ENCODE results near the gene LINS1. TPM values are rescaled to one million over a fixed set of nuclear protein-coding genes. Genes with fewer than 3 reads are reported as not detected.

The LINS1 gene
- polyA plus RNA-seq, 2 of the 4 experiments (the other 2 are of a cell fraction): 10.0 to 24.6 TPM

GRCh38 chr15:100633763-100634075, 31.7 kb upstream of the LINS1 start:
- Histone ChIP-seq H3K4me1 (no peaks in the 10 kb centered on the region), H3K4me3 (no peak overlapping the region), H3K27ac (no peak overlapping the region), H3K4me2 (no peak overlapping the region), H3K9me3 (no peaks in the 10 kb centered on the region)
- ChIA-PET POLR2A (no interaction called here), CTCF (interaction anchor here (1.2 to 4.8 kb wide), 3 partner anchors 18 to 374 kb away, joined by 3 to 35 read pairs (median 6); no protein-coding TSS in a partner anchor)
- FAIRE-seq: no peak
- DNase-seq (ENCODE audit: low read depth in 1 of 2, low spot score in 1 of 2): no peak
- WGBS (ENCODE audit: missing lambda C conversion rate): 84% methylated on average over 1 of the region's 1 CpG
- TF ChIP-seq HOXA7 (CRISPR knock-in tag; IDR thresholded peaks at IDR 0.05) (no peak), RNF2 (IDR thresholded peaks at IDR 0.05; ENCODE audit: borderline replicate concordance, low read depth) (no peak), SREBF2 (IDR thresholded peaks at IDR 0.05) (no peak), CHD2 (IDR thresholded peaks at IDR 0.05; ENCODE audit: low read length, partially characterized antibody) (no peak), SMC3 (IDR thresholded peaks at IDR 0.05) (no peak), PHF8 (IDR thresholded peaks at IDR 0.05; ENCODE audit: borderline replicate concordance, low read depth) (no peak)
- no peak for ATAC-seq

DNA sequence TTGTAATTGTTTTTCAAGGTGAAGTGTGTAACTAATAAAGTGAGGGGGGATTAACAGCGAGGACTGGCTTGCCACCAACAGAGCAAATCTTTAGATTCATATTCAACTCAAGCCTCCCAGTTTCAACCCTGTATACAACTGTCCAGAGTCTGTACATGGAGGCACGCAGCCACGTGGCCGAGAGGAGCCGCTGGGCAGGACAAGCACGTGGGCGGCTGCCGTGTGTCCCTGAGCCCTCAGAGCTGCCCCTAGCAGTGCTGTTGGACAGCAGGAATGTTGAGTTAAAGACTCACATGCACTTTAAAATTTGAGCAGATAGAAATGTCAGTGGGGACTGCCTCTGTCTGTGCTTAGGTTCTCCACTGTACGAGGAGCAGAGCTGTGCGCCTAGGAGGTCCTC, 29.8 kb upstream of the LINS1 start:
- no peak for DNase-seq (ENCODE audit: low read depth in 1 of 2, low spot score in 1 of 2)
- Histone ChIP-seq H3K4me2 (no peak overlapping the region), H3K27ac (no peak overlapping the region), H3K4me1 (no peaks in the 10 kb centered on the region), H3K9me3 (no peaks in the 10 kb centered on the region), H3K4me3 (no peak overlapping the region)
- WGBS (ENCODE audit: missing lambda C conversion rate): 96% methylated on average over 10 of the region's 10 CpGs
- TF ChIP-seq ELK1 (IDR thresholded peaks at IDR 0.05; ENCODE audit: low read depth, low read length): no peak
- POLR2A ChIA-PET: no interaction called here
- no peak for FAIRE-seq
- CTCF ChIA-PET: interaction anchor here (0.7 to 4.6 kb wide), 9 partner anchors 22 to 379 kb away, joined by 3 to 19 read pairs (median 4); no protein-coding TSS in a partner anchor
- no peak for ATAC-seq

DNA sequence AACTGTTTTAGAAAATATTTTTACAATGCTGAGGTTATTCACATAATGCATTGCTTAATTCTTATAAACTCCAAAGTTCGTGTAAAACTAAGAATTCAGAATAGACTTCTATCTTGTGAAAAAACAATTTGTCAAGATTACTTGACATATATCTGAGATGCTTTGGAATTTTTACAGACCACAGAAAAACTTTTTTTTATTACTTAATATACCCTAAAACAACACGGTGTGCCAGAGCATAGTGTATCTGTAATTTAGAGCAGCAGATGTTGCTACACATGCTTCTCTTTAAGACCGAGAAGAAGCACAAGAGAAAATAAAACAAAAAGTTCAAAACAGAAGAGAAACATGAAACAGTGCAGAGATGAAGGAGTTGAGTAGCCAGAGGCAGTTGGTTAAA, 26.8 kb upstream of the LINS1 start:
- no peak for DNase-seq (ENCODE audit: low read depth in 1 of 2, low spot score in 1 of 2)
- Histone ChIP-seq H3K4me3 (no peak overlapping the region), H3K27ac (no peak overlapping the region), H3K9me3 (no peaks in the 10 kb centered on the region), H3K4me2 (no peak overlapping the region), H3K4me1 (no peaks in the 10 kb centered on the region)
- 54% methylated on average over 3 of the region's 3 CpGs for WGBS (ENCODE audit: missing lambda C conversion rate)
- FAIRE-seq: no peak
- POLR2A ChIA-PET: no interaction called here
- no peak for TF ChIP-seq GATA3 (IDR thresholded peaks at IDR 0.05; ENCODE audit: borderline replicate concordance)
- TF ChIP-seq, protein P1, sequence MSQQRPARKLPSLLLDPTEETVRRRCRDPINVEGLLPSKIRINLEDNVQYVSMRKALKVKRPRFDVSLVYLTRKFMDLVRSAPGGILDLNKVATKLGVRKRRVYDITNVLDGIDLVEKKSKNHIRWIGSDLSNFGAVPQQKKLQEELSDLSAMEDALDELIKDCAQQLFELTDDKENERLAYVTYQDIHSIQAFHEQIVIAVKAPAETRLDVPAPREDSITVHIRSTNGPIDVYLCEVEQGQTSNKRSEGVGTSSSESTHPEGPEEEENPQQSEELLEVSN (IDR thresholded peaks at IDR 0.05; ENCODE audit: borderline replicate concordance, low read depth): no peak
- no peak for TF ChIP-seq HOXB5 (CRISPR knock-in tag; IDR thresholded peaks at IDR 0.05)
- no peak for TF ChIP-seq KDM5A (IDR thresholded peaks at IDR 0.05)
- TF ChIP-seq, protein P2, sequence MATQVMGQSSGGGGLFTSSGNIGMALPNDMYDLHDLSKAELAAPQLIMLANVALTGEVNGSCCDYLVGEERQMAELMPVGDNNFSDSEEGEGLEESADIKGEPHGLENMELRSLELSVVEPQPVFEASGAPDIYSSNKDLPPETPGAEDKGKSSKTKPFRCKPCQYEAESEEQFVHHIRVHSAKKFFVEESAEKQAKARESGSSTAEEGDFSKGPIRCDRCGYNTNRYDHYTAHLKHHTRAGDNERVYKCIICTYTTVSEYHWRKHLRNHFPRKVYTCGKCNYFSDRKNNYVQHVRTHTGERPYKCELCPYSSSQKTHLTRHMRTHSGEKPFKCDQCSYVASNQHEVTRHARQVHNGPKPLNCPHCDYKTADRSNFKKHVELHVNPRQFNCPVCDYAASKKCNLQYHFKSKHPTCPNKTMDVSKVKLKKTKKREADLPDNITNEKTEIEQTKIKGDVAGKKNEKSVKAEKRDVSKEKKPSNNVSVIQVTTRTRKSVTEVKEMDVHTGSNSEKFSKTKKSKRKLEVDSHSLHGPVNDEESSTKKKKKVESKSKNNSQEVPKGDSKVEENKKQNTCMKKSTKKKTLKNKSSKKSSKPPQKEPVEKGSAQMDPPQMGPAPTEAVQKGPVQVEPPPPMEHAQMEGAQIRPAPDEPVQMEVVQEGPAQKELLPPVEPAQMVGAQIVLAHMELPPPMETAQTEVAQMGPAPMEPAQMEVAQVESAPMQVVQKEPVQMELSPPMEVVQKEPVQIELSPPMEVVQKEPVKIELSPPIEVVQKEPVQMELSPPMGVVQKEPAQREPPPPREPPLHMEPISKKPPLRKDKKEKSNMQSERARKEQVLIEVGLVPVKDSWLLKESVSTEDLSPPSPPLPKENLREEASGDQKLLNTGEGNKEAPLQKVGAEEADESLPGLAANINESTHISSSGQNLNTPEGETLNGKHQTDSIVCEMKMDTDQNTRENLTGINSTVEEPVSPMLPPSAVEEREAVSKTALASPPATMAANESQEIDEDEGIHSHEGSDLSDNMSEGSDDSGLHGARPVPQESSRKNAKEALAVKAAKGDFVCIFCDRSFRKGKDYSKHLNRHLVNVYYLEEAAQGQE (IDR thresholded peaks at IDR 0.05): no peak
- TF ChIP-seq JUNB (IDR thresholded peaks at IDR 0.05): no peak
- no peak for TF ChIP-seq CBX8 (IDR thresholded peaks at IDR 0.05)
- no peak for TF ChIP-seq RNF2 (IDR thresholded peaks at IDR 0.05; ENCODE audit: borderline replicate concordance, low read depth)
- TF ChIP-seq, protein P3, sequence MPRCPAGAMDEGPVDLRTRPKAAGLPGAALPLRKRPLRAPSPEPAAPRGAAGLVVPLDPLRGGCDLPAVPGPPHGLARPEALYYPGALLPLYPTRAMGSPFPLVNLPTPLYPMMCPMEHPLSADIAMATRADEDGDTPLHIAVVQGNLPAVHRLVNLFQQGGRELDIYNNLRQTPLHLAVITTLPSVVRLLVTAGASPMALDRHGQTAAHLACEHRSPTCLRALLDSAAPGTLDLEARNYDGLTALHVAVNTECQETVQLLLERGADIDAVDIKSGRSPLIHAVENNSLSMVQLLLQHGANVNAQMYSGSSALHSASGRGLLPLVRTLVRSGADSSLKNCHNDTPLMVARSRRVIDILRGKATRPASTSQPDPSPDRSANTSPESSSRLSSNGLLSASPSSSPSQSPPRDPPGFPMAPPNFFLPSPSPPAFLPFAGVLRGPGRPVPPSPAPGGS (IDR thresholded peaks at IDR 0.05): no peak
- TF ChIP-seq ZNF302 (CRISPR knock-in tag; IDR thresholded peaks at IDR 0.05): no peak
- TF ChIP-seq RCOR1 (IDR thresholded peaks at IDR 0.05; ENCODE audit: low read depth, low read length): no peak
- TF ChIP-seq EHMT2 (IDR thresholded peaks at IDR 0.05; ENCODE audit: low read depth): no peak
- TF ChIP-seq RARB (CRISPR knock-in tag; IDR thresholded peaks at IDR 0.05): no peak
- CTCF ChIA-PET: interaction anchor here (1.3 to 4.6 kb wide), 4 partner anchors 244 to 380 kb away, joined by 5 to 19 read pairs (median 11); no protein-coding TSS in a partner anchor
- no peak for ATAC-seq
